HG03575 (cell line): ENCODE measurements around the gene MTF1.
"Not testable (repeated sequence)": the region's sequence is repeated elsewhere in the genome, so short reads cannot be mapped to it uniquely, and the experiment has no call there.

Experiments
- ATAC-seq: cut with Tn5 transposase; IDR thresholded peaks from one replicate; pipeline ENCODE4 v1.9.1; 2021; ENCODE audit not compliant: unreplicated experiment, insufficient number of reproducible peaks, low FRiP score; ENCODE audit errors: extremely low read depth

The MTF1 gene

GRCh38 chr1:37807220-37807554, 52.2 kb downstream of the MTF1 start:
- no peak for ATAC-seq

- no peak for ATAC-seq
Observed at GRCh38 chr1:37802439-37802838, 57.0 kb downstream of the MTF1 start.

- ATAC-seq: no peak
Observed at GRCh38 chr1:37797750-37798345, 61.5 kb downstream of the MTF1 start.

GRCh38 chr1:37795340-37796125, 63.9 kb downstream of the MTF1 start:
- no peak for ATAC-seq

- no peak for ATAC-seq
Observed at GRCh38 chr1:37794372-37795339, 64.7 kb downstream of the MTF1 start.

GRCh38 chr1:37793773-37794371, 65.5 kb downstream of the MTF1 start, which contains the start of gene MANEAL:
TSS of gene MANEAL (plus strand) at chr1:37793847. CDS start at chr1:37794183, 336 bp downstream.
- no peak for ATAC-seq

- ATAC-seq: no peak
Observed at GRCh38 chr1:37792943-37793686, 66.3 kb downstream of the MTF1 start.

GRCh38 chr1:37782491-37782890, 76.9 kb downstream of the MTF1 start:
- no peak for ATAC-seq

GRCh38 chr1:37778654-37779053, 80.7 kb downstream of the MTF1 start:
- ATAC-seq: no peak

- no peak for ATAC-seq
Observed at GRCh38 chr1:37776946-37777516, 82.4 kb downstream of the MTF1 start.

GRCh38 chr1:37771440-37771839, 88.0 kb downstream of the MTF1 start:
- not testable (repeated sequence) for ATAC-seq

GRCh38 chr1:37767488-37767887, 91.9 kb downstream of the MTF1 start:
- ATAC-seq: no peak

GRCh38 chr1:37765916-37766664, 93.3 kb downstream of the MTF1 start:
- ATAC-seq: no peak

- ATAC-seq: no peak
Observed at GRCh38 chr1:37764888-37765441, 94.4 kb downstream of the MTF1 start, which contains the start of gene EPHA10. TSS of gene EPHA10 (minus strand) at chr1:37765120. CDS start at chr1:37765066, 54 bp downstream.

- ATAC-seq: no peak
Observed at GRCh38 chr1:37764414-37764825, 95.0 kb downstream of the MTF1 start.

GRCh38 chr1:37763791-37764413, 95.5 kb downstream of the MTF1 start:
- ATAC-seq: no peak

GRCh38 chr1:37762516-37762915, 96.9 kb downstream of the MTF1 start:
- no peak for ATAC-seq
